Astrocyte of the cerebellum (primary cell): ENCODE measurements around the gene UBE2C.

Experiments used
- DNase-seq: peaks from one replicate; pipeline ENCODE4 v3.0.0-alpha.2; 2011; ENCODE audit warnings: low read depth
- H3K4me3 ChIP-seq: 2 replicates; pipeline ENCODE4 v1.5.1; 2011; ENCODE audit warnings: mild to moderate bottlenecking, low read depth, low read length, moderate library complexity
- CTCF ChIP-seq: IDR thresholded peaks from 2 replicates; pipeline ENCODE4 v1.5.1; 2012; ENCODE audit warnings: low read length, low read depth, moderate library complexity, mild to moderate bottlenecking; ENCODE audit errors: missing control alignments
- in situ Hi-C: cut with HindIII; loops from 2 replicates; pipeline ENCODE4 v1.10.0; 2017; ENCODE audit warnings: low sequenced_read_pairs

Gene UBE2C

GRCh38 chr20:45857114-45857881 is 44.9 kb downstream of the UBE2C start, which contains the start of the genes ACOT8 and ZSWIM3:
ACOT8 (minus strand) TSS chr20:45857392; CDS start chr20:45857315, 77 bp downstream.
ZSWIM3 (plus strand) TSS chr20:45857614; CDS start chr20:45857826, 212 bp downstream.
- H3K4me3 ChIP-seq: peak within 1 kb of the TSS; percentile 73
- in situ Hi-C loops: no loop called here
- TF ChIP-seq CTCF: no peak
- peak; percentile 100 for DNase-seq

DNA sequence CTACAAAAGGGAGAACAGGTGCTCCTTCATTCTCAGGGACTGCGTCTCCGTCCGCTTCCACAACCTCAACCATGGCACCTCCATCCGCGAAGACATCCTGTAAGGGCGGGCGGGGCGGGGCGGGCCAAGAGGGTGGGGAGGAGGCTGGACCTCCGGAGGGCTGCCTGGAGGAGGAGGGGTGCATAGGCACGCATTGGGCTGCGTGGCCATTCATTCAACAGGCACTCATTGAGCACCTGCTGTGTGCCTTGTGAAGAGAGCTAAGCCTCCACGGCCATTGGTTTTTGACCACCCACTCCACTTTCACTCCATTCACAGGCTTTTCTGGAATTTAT is 45.4 kb downstream of the UBE2C start:
- DNase-seq: no peak
- no peak for TF ChIP-seq CTCF
- peak overlapping the region; percentile 73 for H3K4me3 ChIP-seq
- in situ Hi-C loops: no loop called here

GRCh38 chr20:45859916-45860315 is 47.5 kb downstream of the UBE2C start:
- no peak overlapping the region for H3K4me3 ChIP-seq
- no peak for DNase-seq
- TF ChIP-seq CTCF: no peak
- in situ Hi-C loops: no loop called here

DNA sequence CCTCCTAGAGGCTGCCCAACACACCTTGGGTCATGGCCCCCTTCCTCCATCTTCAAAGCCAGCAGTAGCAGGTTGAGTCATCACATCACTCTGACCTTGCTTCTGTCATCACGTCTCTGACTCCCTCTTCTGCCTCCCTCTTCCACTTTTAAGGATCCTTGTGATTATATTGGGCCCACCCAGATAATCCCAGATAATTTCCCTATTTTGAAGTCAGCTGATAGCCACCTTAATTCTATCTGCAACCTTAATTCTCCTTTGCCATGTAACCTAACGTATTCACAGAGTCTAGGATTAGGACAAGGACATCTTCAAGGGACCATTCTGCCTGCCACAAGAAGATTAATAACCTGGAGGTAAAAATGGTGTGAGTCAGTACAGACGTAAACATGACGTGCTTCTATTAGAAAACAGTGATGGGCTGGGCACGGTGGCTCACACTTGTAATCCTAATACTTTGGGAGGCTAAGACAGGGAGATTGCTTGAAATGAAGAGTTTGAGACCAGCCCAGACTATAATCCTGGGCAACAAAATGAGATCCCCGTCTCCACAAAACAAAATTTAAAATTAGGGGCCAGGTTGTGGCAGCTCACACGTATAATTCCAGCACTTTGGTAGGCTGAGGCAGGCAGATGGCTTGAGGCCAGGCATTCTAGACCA is 48.2 kb downstream of the UBE2C start:
- TF ChIP-seq CTCF: no peak
- in situ Hi-C loops: no loop called here
- no peak for DNase-seq
- H3K4me3 ChIP-seq: no peak overlapping the region

GRCh38 chr20:45861221-45862075 is 49.0 kb downstream of the UBE2C start:
- no peak overlapping the region for H3K4me3 ChIP-seq
- in situ Hi-C loops: no loop called here
- TF ChIP-seq CTCF: no peak
- DNase-seq: no peak
